Testis (tissue), 3 donors: ENCODE data around the gene SSBP3. TPM values are rescaled to one million over a fixed set of nuclear protein-coding genes. Genes with fewer than 3 reads are reported as not detected.
"Not testable (repeated sequence)": the region's sequence is repeated elsewhere in the genome, so short reads cannot be mapped to it uniquely, and the experiment has no call there.

Source experiments
- DNase-seq: peaks from one replicate; pipeline ENCODE4 v3.0.0-alpha.2; 2019
- H3K27ac ChIP-seq, 2 donors: fragments of 200-600 bp; sonication (generic); one replicate each; pipeline ENCODE4 v1.5.1; 2019
- H3K27me3 ChIP-seq: fragments of 200-600 bp; sonication (generic); one replicate; pipeline ENCODE4 v1.5.1; 2019
- H3K36me3 ChIP-seq: fragments of 200-600 bp; sonication (generic); one replicate; pipeline ENCODE4 v1.5.1; 2017; ENCODE audit warnings: low read depth; ENCODE audit errors: missing control alignments
- H3K4me1 ChIP-seq: fragments of 200-600 bp; sonication (generic); one replicate; pipeline ENCODE4 v1.5.1; 2019
- H3K4me3 ChIP-seq, 2 donors: fragments of 200-600 bp; sonication (generic); one replicate each; pipeline ENCODE4 v1.5.1; 2017 to 2019
- H3K9me3 ChIP-seq: fragments of 200-600 bp; sonication (generic); one replicate; pipeline ENCODE4 v1.5.1; 2017
- POLR2A ChIP-seq: fragments of 450-650 bp; IDR thresholded peaks from one replicate; pipeline ENCODE4 v1.6.1; 2017; ENCODE audit warnings: antibody characterized with exemption, mild to moderate bottlenecking, moderate library complexity
- WGBS, 2 donors: methylation state at CpG; one replicate each; pipeline ENCODE4 v1.1.5; 2018; 5-methylcytosine and 5-hydroxymethylcytosine counted together
- intact Hi-C: fragments of 100-400 bp; cut with DNase I; formaldehyde crosslinking; loops from one replicate; pipeline ENCODE4 v1.15.1; 2023; ENCODE audit warnings: low total_unique reads
- polyA plus RNA-seq: library from polyadenylated mRNA; stranded (reverse); fragments of 350-450 nt; fragmentation: Illumina TruSeq; extraction: RNeasy Lipid Tissue Mini Kit (QIAGEN cat#74804); gene quantifications from one replicate; pipeline ENCODE4 v1.2.3, GENCODE V29; 2014; ENCODE audit warnings: low read depth, low replicate concordance; ENCODE audit not compliant: insufficient read depth
- total RNA-seq, 2 donors: library from RNA; depleted of rRNA; stranded (reverse); fragments of >200 nt; gene quantifications; one replicate each; pipeline ENCODE4 v1.2.3, GENCODE V29; 2016
- TF ChIP-seq, protein P1 (sequence below), 3 experiments: fragments of 450-650 bp in 2 of 3; fragments of 200-600 bp in 1 of 3; sonication (generic) in 1 of 3; IDR thresholded peaks; one replicate each; pipeline ENCODE4 v1.5.1; 2016 to 2019; ENCODE audit warnings: antibody characterized with exemption in 3 of 3, mild to moderate bottlenecking in 2 of 3, moderate library complexity in 1 of 3

Gene SSBP3
- total and polyA plus RNA-seq, 3 donors from 2014 or later = 88.8 to 99.0 (median 91.6) TPM

DNA sequence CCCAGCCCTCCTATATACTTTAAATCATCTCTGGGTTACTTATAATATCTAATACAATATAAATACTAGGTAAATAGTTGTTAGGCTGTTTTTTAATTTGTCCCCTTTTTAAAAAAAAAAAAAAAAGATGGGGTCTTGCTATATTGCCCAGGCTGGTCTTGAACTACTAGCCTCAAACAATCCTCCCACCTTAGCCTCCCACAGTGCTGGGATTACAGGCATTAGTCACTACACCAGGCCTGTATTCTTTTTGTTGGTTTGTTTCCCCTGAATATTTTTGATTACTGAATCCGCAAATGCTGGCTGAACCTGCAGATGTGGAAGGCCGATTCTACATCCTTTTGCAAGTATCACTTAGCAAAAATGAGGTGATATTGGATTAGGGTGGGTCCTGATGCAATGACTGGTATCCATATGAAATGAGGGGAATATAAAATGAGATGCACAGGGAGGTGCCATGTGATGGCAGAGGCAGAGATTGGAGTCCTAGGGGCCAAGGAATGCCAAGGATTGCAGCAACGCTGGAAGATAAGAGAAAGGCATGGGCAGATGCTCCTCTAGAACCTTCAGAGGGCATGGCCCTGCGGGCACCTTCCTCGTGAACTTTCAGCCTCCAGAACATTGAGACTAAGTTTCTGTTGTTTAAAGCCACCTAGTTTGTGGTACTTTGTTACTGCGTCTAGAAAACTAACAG lies 58.8 kb downstream of the SSBP3 start:
- intact Hi-C loops = no loop called here
- WGBS, 2 donors = 80 to 86% methylated on average over 6 of the region's 6 CpGs
- DNase-seq = no peak
- H3K4me3 ChIP-seq = no peak overlapping the region
- H3K36me3 ChIP-seq = no peaks in the 10 kb centered on the region
- no peaks in the 10 kb centered on the region for H3K27me3 ChIP-seq
- no peak overlapping the region for H3K27ac ChIP-seq
- H3K4me1 ChIP-seq = peaks cover 10% of the 10 kb centered on the region
- TF ChIP-seq, protein P1, sequence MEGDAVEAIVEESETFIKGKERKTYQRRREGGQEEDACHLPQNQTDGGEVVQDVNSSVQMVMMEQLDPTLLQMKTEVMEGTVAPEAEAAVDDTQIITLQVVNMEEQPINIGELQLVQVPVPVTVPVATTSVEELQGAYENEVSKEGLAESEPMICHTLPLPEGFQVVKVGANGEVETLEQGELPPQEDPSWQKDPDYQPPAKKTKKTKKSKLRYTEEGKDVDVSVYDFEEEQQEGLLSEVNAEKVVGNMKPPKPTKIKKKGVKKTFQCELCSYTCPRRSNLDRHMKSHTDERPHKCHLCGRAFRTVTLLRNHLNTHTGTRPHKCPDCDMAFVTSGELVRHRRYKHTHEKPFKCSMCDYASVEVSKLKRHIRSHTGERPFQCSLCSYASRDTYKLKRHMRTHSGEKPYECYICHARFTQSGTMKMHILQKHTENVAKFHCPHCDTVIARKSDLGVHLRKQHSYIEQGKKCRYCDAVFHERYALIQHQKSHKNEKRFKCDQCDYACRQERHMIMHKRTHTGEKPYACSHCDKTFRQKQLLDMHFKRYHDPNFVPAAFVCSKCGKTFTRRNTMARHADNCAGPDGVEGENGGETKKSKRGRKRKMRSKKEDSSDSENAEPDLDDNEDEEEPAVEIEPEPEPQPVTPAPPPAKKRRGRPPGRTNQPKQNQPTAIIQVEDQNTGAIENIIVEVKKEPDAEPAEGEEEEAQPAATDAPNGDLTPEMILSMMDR (IDR thresholded peaks at IDR 0.05) = no peak
- no peak for TF ChIP-seq POLR2A
- H3K9me3 ChIP-seq = no peaks in the 10 kb centered on the region

DNA sequence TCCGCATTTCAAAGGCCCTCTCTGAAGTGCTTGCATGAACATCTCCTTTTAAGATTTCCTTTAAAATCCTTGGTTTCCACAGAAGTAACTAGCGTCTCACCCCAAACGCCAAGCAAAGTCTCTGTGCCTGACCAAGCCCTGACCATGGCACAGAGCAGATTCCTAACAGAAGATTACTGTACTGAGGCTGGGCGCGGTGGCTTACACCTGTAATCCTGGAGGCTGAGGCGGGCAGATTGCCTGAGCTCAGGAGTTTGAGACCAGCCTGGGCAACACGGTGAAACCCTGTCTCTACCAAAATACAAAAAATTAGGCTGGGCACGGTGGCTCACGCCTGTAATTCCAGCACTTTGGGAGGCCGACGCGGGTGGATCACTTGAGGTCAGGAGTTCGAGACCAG lies 60.6 kb downstream of the SSBP3 start:
- H3K9me3 ChIP-seq, DNase-seq, H3K27ac ChIP-seq, H3K36me3 ChIP-seq, H3K27me3 ChIP-seq, intact Hi-C loops, H3K4me3 ChIP-seq: not testable (repeated sequence)
- H3K4me1 ChIP-seq = peaks cover 26% of the 10 kb centered on the region
- WGBS, 2 donors = 95% methylated on average over 13 of the region's 13 CpGs

DNA sequence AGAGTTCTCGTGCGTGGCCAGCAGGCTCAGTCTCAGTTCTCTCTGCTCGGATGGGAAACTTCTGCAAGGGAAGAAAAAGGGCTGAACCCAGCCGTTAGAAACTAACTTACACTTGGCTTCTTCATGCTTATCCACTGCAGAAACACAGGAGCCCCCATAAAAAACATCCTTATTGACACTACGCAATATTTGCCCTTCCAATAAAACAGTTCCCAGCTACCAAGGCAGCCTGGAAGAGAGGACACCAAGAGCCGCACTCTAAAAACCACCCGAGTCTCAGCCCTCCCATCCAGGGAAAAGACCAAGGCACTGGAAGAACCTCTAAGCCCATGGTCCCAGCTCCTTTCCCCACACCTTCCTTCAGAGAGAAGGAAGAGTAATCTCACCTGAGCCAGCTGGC lies 61.1 kb downstream of the SSBP3 start:
- no peaks in the 10 kb centered on the region for H3K9me3 ChIP-seq
- no peak overlapping the region for H3K4me3 ChIP-seq
- TF ChIP-seq POLR2A = no peak
- TF ChIP-seq, protein P1 (IDR thresholded peaks at IDR 0.05) = no peak
- H3K36me3 ChIP-seq = no peaks in the 10 kb centered on the region
- peaks cover 27% of the 10 kb centered on the region for H3K4me1 ChIP-seq
- no peak for DNase-seq
- no peaks in the 10 kb centered on the region for H3K27me3 ChIP-seq
- intact Hi-C loops = no loop called here
- 75 to 79% methylated on average over 7 of the region's 7 CpGs for WGBS, 2 donors
- no peak overlapping the region for H3K27ac ChIP-seq

DNA sequence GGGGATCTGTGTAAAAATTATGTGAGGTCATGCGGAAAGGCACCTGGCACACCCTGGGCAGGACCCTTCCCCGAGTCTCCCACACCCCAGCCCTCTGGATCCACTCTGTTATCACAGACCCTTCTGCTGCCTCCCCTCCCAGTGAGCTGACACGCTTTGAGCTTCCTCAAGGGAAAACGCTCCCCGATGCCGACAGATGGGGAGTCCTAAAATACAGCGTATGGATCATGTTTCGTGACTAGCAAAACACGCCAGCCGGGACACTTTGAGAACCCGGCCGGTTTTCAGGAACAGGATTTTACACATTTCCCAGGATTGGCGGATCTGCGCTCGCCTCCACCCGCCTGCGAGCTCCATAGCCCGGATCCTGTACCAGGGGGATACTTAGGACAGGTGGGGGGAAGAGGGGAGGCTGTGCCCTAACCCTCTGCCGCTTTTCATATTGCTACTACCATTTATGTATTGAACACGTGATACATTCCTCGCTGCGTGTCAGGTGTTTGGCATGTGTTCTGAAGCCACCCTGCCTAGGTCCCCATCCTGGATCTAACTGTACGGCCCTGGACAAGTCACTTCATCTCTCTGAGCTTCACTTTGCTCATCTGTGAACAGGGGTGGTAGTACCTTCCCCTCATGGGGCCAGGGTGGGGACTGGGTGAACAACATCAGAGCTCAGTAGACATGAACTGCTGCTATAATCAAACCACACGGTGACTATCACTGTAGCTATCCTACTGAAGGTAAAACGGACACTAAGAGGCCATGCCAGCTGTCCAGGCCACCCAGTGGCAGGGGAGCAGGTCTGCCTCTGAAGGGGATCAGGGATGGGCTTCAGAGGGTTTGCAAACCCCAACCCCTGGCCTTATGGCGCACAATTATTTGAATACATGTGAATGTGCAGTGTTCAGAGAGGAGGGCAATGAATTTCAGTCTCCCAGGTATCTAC lies 63.2 kb downstream of the SSBP3 start:
- peak overlapping the region; percentile 0 to 60 for H3K27ac ChIP-seq
- 60 to 68% methylated on average over 26 of the region's 26 CpGs for WGBS, 2 donors
- H3K9me3 ChIP-seq = no peaks in the 10 kb centered on the region
- DNase-seq = no peak
- H3K27me3 ChIP-seq = no peaks in the 10 kb centered on the region
- H3K36me3 ChIP-seq = no peaks in the 10 kb centered on the region
- TF ChIP-seq, protein P1 (IDR thresholded peaks at IDR 0.05) = no peak
- no peak for TF ChIP-seq POLR2A
- H3K4me3 ChIP-seq = no peak overlapping the region
- H3K4me1 ChIP-seq = peaks cover 27% of the 10 kb centered on the region
- intact Hi-C loops = no loop called here

DNA sequence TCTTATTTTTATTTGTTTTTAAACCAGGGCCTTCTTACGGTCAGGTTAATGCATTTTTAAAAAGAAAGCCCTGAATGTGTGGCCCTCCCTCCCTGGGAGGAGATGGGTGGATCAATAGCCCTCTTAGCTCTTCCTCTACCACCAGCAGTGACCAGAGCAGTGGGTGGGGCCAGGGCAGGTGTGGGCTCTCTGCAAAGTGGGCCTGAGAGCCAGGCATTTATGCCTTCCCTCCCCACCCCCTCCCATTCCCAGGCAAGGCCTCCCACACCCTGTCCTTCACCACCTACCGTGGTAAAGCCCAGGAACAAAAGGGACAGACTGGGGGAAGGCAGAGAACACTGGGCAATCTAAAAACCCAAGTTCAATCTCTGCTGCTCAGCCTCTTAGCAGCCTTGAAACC lies 63.9 kb downstream of the SSBP3 start:
- peak overlapping the region; percentile 0 to 60 for H3K27ac ChIP-seq
- no peak for DNase-seq
- no peak for TF ChIP-seq POLR2A
- TF ChIP-seq, protein P1 (IDR thresholded peaks at IDR 0.05) = no peak
- no peak overlapping the region for H3K4me3 ChIP-seq
- H3K4me1 ChIP-seq = peaks cover 27% of the 10 kb centered on the region
- H3K9me3 ChIP-seq = no peaks in the 10 kb centered on the region
- WGBS, 2 donors = 45 to 70% methylated on average over 2 of the region's 2 CpGs
- no peaks in the 10 kb centered on the region for H3K36me3 ChIP-seq
- no peaks in the 10 kb centered on the region for H3K27me3 ChIP-seq
- intact Hi-C loops = no loop called here
